RKO (cell line): ENCODE measurements around the gene NFATC4.
"Not testable (repeated sequence)": the region's sequence is repeated elsewhere in the genome, so short reads cannot be mapped to it uniquely, and the experiment has no call there.

Experiments
- DNase-seq: peaks from one replicate; pipeline ENCODE4 v3.0.0-alpha.2; 2016; ENCODE audit warnings: low spot score

The NFATC4 gene

DNA sequence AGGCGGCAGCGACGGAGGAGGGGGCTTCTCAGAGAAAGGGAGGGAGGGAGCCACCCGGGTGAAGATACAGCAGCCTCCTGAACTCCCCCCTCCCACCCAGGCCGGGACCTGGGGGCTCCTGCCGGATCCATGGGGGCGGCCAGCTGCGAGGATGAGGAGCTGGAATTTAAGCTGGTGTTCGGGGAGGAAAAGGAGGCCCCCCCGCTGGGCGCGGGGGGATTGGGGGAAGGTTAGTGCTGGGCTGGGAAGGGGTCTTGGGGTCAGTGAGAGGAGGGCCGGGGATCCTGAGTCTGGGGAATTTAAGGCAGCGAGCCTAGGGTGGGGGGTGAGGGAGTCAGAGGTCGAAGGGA is 203 bp downstream of the NFATC4 start:
- no peak for DNase-seq

GRCh38 chr14:24368562-24369252 is 723 bp downstream of the NFATC4 start:
- DNase-seq, result no peak

DNA sequence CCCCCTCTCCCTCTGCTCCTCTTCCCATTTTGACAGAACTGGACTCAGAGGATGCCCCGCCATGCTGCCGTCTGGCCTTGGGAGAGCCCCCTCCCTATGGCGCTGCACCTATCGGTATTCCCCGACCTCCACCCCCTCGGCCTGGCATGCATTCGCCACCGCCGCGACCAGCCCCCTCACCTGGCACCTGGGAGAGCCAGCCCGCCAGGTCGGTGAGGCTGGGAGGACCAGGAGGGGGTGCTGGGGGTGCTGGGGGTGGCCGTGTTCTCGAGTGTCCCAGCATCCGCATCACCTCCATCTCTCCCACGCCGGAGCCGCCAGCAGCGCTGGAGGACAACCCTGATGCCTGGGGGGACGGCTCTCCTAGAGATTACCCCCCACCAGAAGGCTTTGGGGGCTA is 1.5 kb downstream of the NFATC4 start:
- no peak for DNase-seq

DNA sequence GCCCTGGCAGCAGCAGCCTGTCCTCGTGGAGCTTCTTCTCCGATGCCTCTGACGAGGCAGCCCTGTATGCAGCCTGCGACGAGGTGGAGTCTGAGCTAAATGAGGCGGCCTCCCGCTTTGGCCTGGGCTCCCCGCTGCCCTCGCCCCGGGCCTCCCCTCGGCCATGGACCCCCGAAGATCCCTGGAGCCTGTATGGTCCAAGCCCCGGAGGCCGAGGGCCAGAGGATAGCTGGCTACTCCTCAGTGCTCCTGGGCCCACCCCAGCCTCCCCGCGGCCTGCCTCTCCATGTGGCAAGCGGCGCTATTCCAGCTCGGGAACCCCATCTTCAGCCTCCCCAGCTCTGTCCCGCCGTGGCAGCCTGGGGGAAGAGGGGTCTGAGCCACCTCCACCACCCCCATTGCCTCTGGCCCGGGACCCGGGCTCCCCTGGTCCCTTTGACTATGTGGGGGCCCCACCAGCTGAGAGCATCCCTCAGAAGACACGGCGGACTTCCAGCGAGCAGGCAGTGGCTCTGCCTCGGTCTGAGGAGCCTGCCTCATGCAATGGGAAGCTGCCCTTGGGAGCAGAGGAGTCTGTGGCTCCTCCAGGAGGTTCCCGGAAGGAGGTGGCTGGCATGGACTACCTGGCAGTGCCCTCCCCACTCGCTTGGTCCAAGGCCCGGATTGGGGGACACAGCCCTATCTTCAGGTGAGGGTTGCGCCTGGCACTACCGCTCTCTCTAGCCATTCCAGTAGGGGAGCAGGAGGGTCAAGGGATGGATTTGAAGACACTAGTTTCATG is 2.1 kb downstream of the NFATC4 start:
- no peak for DNase-seq

DNA sequence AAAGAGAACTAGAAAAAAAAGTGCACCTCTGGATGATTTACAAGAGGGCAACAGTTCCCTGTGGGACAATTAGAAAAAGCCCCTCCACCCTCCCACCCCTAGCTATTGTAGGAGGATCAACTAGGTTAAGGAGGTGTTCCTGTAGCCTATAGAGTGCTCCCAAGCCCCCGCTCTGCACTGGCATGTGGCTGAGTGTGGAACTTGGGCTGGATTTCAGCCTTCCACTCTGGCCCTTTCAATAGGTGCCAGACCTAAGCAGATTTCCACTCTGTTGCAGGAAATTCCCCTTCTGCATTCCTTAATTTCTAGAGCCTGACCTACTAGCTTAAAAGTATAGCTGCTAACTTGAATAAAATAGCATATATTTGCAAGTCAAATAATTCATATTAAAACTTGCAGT is 2.8 kb downstream of the NFATC4 start:
- DNase-seq, result no peak

GRCh38 chr14:24371605-24372004 is 3.6 kb downstream of the NFATC4 start:
- DNase-seq, result not testable (repeated sequence)

- DNase-seq, result no peak
Measured at GRCh38 chr14:24372701-24373416, 4.9 kb downstream of the NFATC4 start.

GRCh38 chr14:24376448-24377070 is 8.6 kb downstream of the NFATC4 start:
- DNase-seq, result no peak

DNA sequence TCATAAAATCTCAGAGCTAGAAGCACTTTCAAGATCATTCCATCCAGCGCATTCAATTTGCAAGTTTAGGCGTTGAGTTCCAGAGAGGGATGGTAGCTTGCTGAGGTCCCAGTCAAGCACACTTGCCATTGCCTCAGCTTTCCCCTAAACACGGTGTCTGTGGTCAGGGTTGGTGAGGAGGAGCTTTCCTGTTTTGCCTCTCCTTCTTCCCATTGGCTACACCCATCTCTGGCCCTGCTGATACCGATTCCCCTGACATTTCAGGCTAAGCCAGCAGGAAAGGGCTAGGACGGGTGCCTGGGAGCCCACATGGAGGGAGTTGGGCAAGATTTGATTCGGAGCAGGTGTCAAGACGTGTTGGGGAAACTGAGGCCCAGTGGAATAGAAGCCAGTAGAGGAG is 9.1 kb downstream of the NFATC4 start:
- no peak for DNase-seq

GRCh38 chr14:24377657-24378056 is 9.7 kb downstream of the NFATC4 start:
- DNase-seq, result no peak

DNA sequence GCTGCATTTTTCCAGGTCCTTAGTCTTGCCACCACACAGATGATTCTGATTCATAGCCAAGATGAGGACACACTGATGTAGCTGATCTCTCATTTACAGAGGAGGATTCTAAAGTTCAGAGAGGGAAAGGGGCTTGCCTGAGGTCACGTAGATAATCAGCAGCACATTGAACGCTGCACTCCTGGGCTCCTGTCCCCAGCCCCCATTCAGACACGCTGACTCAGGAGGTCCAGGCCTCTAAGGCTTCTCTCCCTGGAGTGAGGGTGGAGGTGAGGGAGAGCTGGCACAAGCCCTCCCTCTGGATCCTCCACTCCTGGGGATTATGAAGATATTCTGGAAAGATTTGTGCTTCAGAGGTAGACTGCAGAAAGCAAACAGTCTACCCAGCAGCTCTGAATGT is 10.3 kb downstream of the NFATC4 start:
- no peak for DNase-seq

- DNase-seq, result no peak
Measured at GRCh38 chr14:24378981-24379906, 11.3 kb downstream of the NFATC4 start.

DNA sequence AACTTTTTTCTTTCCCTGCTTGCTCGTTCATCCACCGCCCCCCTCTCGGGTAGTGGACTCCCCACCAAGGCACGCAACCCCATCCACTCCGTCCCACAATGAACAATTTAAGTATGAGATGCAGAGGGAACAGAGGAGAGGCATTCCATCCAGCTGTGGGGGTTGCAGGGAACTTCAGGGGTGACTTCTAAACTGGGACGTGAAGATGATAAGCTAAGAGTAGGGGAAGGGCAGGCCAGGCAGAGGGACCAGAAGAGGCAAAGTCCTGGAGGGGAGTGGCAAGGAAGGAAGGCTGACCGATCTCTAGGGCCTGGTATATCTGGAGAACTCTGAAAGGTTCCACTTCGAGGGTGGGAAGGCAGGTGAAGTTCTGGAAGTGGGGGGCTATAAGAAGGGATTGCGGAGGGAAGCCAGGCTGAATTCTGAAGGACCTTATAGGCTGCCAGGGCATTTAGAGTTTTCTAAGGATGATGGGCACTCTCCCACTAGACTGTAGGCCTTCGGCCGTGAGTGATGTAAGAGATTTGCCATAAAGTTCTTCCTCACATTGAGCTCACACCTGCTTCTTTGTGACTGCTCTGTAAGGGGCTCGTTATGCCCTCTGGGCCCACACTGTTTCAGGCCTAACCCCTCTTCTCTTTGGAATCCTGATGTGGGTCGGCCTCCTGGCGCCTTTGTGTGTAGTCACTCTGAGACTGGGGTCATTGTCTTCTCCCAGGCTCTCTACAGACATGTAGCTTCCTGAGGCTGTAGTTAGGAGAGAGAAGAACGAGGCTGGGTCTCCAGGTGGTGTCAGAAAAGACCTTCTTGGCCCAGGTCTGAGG is 12.1 kb downstream of the NFATC4 start:
- DNase-seq, result no peak

DNA sequence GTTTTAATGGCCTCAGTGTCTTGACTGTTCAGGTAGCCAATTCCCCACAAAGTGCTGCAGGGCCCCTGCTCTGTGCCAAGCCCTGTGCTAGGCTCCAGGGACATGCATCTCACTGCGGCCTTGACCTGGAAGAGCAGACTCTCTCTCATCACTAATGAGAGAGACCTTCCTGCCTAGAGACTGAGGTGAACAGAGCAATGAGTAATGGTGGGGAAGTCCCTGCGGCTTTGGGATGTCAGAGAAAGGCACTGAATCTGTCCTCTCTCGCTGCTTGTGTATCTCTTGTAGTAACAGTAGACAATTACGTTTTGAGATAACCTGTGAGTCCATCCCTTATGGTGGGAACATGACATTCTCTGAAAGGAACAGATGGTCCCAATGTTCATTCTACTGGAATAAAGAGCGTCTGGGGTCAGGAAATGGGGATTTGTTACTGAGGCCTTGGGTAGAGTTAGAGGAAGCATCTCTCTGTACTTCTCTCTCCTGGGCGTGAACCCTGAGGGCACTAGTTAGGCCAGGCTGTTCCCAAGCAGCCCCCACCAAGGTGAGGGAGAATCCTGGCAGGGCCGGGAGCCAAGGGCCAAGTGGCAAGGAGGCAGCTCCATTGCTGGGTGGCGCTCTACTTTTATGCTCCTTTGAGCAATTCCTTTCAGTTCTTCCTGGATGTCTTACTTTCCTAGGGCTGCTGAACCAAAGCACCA is 13.5 kb downstream of the NFATC4 start:
- DNase-seq, result no peak

- DNase-seq, result no peak
Measured at GRCh38 chr14:24382064-24382371, 14.0 kb downstream of the NFATC4 start.

DNA sequence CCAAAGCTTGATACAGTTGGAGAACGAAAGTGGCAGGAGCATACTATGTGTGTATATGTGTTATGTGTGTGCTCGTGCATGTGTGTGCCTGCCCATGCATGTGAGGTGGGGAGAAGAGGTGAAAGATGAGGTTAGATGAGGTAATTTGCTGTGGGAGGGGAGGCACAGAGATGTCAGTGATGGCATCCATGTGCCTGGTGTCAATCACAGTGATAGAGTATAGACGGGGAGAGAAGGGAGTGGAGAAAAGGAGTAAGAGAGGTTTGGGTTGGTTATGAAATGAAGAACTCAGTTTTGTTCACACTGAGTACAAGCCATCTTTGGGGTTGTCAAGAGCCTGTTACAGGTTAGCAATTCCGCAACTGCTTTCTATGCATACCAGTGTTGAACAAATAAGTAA is 16.2 kb downstream of the NFATC4 start:
- DNase-seq, result no peak

DNA sequence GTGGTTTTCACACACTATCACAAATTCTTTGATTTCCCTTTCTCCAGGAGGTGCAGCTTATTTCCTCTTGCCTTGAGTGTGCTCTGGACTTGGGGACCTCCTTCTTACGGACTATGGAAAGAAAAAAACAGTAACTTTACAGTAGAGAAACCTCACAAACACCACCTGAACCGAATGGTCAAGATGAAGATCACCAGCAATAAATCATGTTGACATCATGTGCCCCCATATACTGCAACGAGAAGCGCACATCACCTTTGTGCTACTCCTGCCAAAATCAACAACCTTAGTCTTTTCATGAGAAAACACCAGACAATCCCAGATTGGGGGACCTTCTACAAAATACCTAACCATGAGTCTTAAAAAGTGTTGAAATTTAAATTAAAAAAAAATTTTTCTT is 17.5 kb downstream of the NFATC4 start:
- DNase-seq, result no peak

- DNase-seq, result no peak
Measured at GRCh38 chr14:24387009-24387345, 19.0 kb downstream of the NFATC4 start.

DNA sequence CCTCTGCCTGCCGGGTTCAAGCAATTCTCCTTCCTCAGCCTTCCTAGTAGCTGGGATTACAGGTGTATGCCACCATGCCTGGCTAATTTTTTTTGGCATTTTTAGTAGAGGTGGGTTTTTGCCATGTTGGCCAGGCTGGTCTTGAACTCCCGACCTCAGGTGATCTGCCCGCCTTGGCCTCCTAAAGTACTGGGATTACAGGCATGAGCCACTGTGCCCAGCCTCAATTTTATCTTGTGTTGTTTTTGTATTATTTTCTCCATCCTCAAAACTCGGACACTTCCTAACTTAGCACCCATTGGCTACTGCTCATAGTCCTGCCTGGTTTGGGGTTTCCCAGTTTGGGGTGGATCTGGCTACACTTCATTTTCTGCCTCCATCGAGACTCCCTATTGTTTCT is 19.6 kb downstream of the NFATC4 start:
- DNase-seq, result not testable (repeated sequence)

DNA sequence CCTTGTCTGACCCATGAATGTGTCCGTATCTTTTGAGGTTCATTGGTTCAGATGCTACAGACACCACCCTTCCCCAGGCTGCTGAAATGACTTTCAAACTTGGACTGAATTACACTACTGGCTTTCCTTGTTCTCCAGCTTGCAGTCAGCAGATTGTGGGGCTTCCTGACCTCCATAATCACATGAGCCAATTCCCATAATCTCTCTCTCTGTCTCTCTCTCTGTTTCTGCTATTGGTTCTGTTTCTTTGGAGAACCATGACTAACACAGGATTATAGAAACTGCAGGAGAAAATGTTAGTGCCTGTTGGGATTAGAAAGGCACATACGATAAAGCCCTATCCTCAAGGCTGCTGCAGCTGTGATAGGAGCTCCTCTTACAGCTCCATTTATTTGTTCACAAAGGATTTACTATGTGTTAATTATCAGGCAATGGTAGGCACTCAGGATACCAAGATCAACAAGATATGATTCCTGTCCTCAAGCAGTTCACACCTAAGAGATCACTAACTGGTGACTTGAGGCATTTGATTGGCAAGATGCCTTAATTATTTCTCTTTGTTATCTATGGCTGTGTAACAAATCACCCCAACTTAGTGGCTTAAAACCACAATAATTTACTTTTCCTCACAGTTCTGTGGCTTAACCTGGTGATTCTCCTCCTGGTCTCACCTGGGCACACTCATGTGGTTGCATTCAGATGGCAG is 20.6 kb downstream of the NFATC4 start:
- DNase-seq, result no peak
